Hepatocyte (in vitro differentiated cells): ENCODE results near the gene SCAMP5.

ENCODE experiments used
- CTCF ChIP-seq: fragments of 200-600 bp; sonication (generic); IDR thresholded peaks from 2 replicates; pipeline ENCODE4 v1.5.1; 2016; ENCODE audit warnings: antibody characterized with exemption, mild to moderate bottlenecking; ENCODE audit not compliant: poor library complexity
- EZH2 ChIP-seq: fragments of 200-600 bp; sonication (generic); IDR thresholded peaks from 2 replicates; pipeline ENCODE4 v1.6.1; 2016; ENCODE audit warnings: antibody characterized with exemption, mild to moderate bottlenecking, borderline replicate concordance
- EZH2phosphoT487 ChIP-seq: fragments of 200-600 bp; sonication (generic); IDR thresholded peaks from one replicate; pipeline ENCODE4 v1.6.1; 2018; ENCODE audit warnings: antibody characterized with exemption, mild to moderate bottlenecking, low read depth, moderate library complexity; ENCODE audit not compliant: unreplicated experiment, severe bottlenecking

- TF ChIP-seq CTCF (no peak), EZH2 (no peak), EZH2phosphoT487 (no peak)
These were observed 33.1 kb upstream of the SCAMP5 start for GRCh38 chr15:74962219-74962618.
